HepG2 (cell line): ENCODE results near the gene HES1. TPM values are rescaled to one million over a fixed set of nuclear protein-coding genes. Genes with fewer than 3 reads are reported as not detected.

ENCODE experiments used
- ADNP ChIP-seq: sonication (generic); formaldehyde crosslinking; IDR thresholded peaks from 2 replicates; pipeline ENCODE4 v1.4.0; 2020; ENCODE audit warnings: missing genetic modification reagents
- ATF3 ChIP-seq: sonication (generic); formaldehyde crosslinking; IDR thresholded peaks from 2 replicates; pipeline ENCODE4 v1.4.0; 2020; ENCODE audit warnings: missing genetic modification reagents
- FOXJ3 ChIP-seq: sonication (generic); formaldehyde crosslinking; IDR thresholded peaks from 2 replicates; pipeline ENCODE4 v1.4.0; 2020; ENCODE audit warnings: missing genetic modification reagents, mild to moderate bottlenecking, borderline replicate concordance
- JUNB ChIP-seq: sonication (generic); formaldehyde crosslinking; IDR thresholded peaks from 2 replicates; pipeline ENCODE4 v1.8.0; 2022; ENCODE audit warnings: missing genetic modification reagents, mild to moderate bottlenecking, borderline replicate concordance
- NAIF1 ChIP-seq: sonication (generic); formaldehyde crosslinking; IDR thresholded peaks from 2 replicates; pipeline ENCODE4 v1.5.0; 2020; ENCODE audit warnings: mild to moderate bottlenecking, missing genetic modification reagents, borderline replicate concordance
- NFIC ChIP-seq: IDR thresholded peaks from 2 replicates; pipeline ENCODE4 v1.6.1; 2012; ENCODE audit warnings: mild to moderate bottlenecking, low read length, inconsistent platforms
- NONO ChIP-seq, 2 experiments: fragments of 450-650 bp in 1 of 2; sonication (generic) in 1 of 2; formaldehyde crosslinking in 1 of 2; IDR thresholded peaks in 1 of 2; conservative IDR thresholded peaks in 1 of 2; 2 replicates each; pipeline versions ENCODE4 v1.6.1 to v1.8.0; 2017 to 2022; ENCODE audit warnings: mild to moderate bottlenecking in 1 of 2, missing genetic modification reagents in 1 of 2, moderate library complexity in 1 of 2
- PLSCR1 ChIP-seq: sonication (generic); formaldehyde crosslinking; IDR thresholded peaks from 2 replicates; pipeline ENCODE4 v1.5.0; 2020; ENCODE audit warnings: missing genetic modification reagents, mild to moderate bottlenecking, borderline replicate concordance
- POLR2AphosphoS5 ChIP-seq: IDR thresholded peaks from 2 replicates; pipeline ENCODE4 v1.6.1; 2012; ENCODE audit warnings: low read depth, low read length
- POLR2G ChIP-seq: fragments of 200-400 bp; formaldehyde crosslinking; IDR thresholded peaks from 2 replicates; pipeline ENCODE4 v1.6.1; 2018; ENCODE audit warnings: mild to moderate bottlenecking, low read depth, low read length, moderate library complexity
- RCOR2 ChIP-seq: IDR thresholded peaks from 2 replicates; pipeline ENCODE4 v1.6.1; 2016; ENCODE audit warnings: missing biosample characterization, missing genetic modification reagents
- RORA ChIP-seq: sonication (generic); formaldehyde crosslinking; IDR thresholded peaks from 2 replicates; pipeline ENCODE4 v1.5.0; 2020; ENCODE audit warnings: mild to moderate bottlenecking, missing genetic modification reagents, moderate library complexity
- SMARCE1 ChIP-seq: fragments of 450-650 bp; IDR thresholded peaks from 2 replicates; pipeline ENCODE4 v1.6.1; 2017; ENCODE audit warnings: borderline replicate concordance
- SSRP1 ChIP-seq: IDR thresholded peaks from 2 replicates; pipeline ENCODE4 v1.6.1; 2016; ENCODE audit warnings: control low read depth
- TFDP2 ChIP-seq: sonication (generic); formaldehyde crosslinking; IDR thresholded peaks from 2 replicates; pipeline ENCODE4 v1.4.0; 2020; ENCODE audit warnings: missing genetic modification reagents
- ZBTB42 ChIP-seq: sonication (generic); formaldehyde crosslinking; IDR thresholded peaks from 2 replicates; pipeline ENCODE4 v1.5.0; 2020; ENCODE audit warnings: mild to moderate bottlenecking, missing genetic modification reagents
- ZNF207 ChIP-seq: fragments of 450-650 bp; IDR thresholded peaks from 2 replicates; pipeline ENCODE4 v1.6.1; 2016; ENCODE audit warnings: antibody characterized with exemption, borderline replicate concordance
- ZNF253 ChIP-seq: sonication (generic); formaldehyde crosslinking; IDR thresholded peaks from 2 replicates; pipeline ENCODE4 v1.8.0; 2022; ENCODE audit warnings: mild to moderate bottlenecking, missing genetic modification reagents, borderline replicate concordance
- ZNF274 ChIP-seq: sonication (generic); formaldehyde crosslinking; IDR thresholded peaks from 2 replicates; pipeline ENCODE4 v1.5.1; 2020; ENCODE audit warnings: mild to moderate bottlenecking, missing genetic modification reagents
- ZNF354B ChIP-seq: sonication (generic); formaldehyde crosslinking; IDR thresholded peaks from 2 replicates; pipeline ENCODE4 v1.8.0; 2022; ENCODE audit warnings: mild to moderate bottlenecking, missing genetic modification reagents
- ZNF644 ChIP-seq: IDR thresholded peaks from 2 replicates; pipeline ENCODE4 v1.6.1; 2016; ENCODE audit warnings: low read depth
- ZNF672 ChIP-seq: sonication (generic); formaldehyde crosslinking; IDR thresholded peaks from 2 replicates; pipeline ENCODE4 v1.8.1; 2022; ENCODE audit warnings: missing genetic modification reagents
- ZNF775 ChIP-seq: sonication (generic); formaldehyde crosslinking; IDR thresholded peaks from 2 replicates; pipeline ENCODE4 v1.4.0; 2020; ENCODE audit warnings: missing genetic modification reagents, mild to moderate bottlenecking, moderate library complexity, borderline replicate concordance
- polyA plus RNA-seq, 8 experiments: library from polyadenylated mRNA; depleted of rRNA in 3 of 8; stranded (reverse) in 7 of 8; unstranded in 1 of 8; fragments of >200 nt; fragmentation: Illumina TruSeq in 4 of 8; extraction: Trizol in 4 of 8; gene quantifications; 2 replicates each; pipeline versions ENCODE4 v1.2.1 to v1.2.3, GENCODE V29; 2011 to 2016; ENCODE audit warnings: low read depth in 4 of 8, missing spikeins in 1 of 8, mixed read lengths in 1 of 8; ENCODE audit not compliant: insufficient read depth in 1 of 8
- total RNA-seq, 5 experiments: library from RNA; depleted of rRNA; stranded (reverse); fragments of >200 nt; fragmentation: Illumina TruSeq; extraction: Trizol; gene quantifications; 2 replicates each; pipeline ENCODE4 v1.2.3, GENCODE V29; 2016; ENCODE audit warnings: low read depth in 1 of 5
- TF ChIP-seq, protein P1 (sequence below): sonication (generic); formaldehyde crosslinking; IDR thresholded peaks from 2 replicates; pipeline ENCODE4 v1.5.0; 2020; ENCODE audit warnings: mild to moderate bottlenecking, missing genetic modification reagents, moderate library complexity
- TF ChIP-seq, protein P2 (sequence below): sonication (generic); formaldehyde crosslinking; IDR thresholded peaks from 2 replicates; pipeline ENCODE4 v1.4.0; 2020; ENCODE audit warnings: missing genetic modification reagents

HES1 gene
- total and polyA plus RNA-seq, 2 of the 13 experiments (the other 11 are each of a cell fraction or from before 2014, with no cell fraction given), result 15.4 to 19.8 TPM

- TF ChIP-seq ZNF644 (CRISPR knock-in tag) (peak; percentile 86), POLR2G (peak; percentile 44), POLR2AphosphoS5 (peak; percentile 62), ZNF354B (CRISPR knock-in tag) (no peak), RORA (CRISPR knock-in tag) (no peak), ADNP (CRISPR knock-in tag) (no peak), NONO (IDR thresholded peaks at IDR 0.05) (no peak), NONO (CRISPR knock-in tag; conservative IDR thresholded peaks at IDR 0.05) (peak; percentile 84), ZBTB42 (CRISPR knock-in tag) (no peak), ATF3 (CRISPR knock-in tag) (0 out of 2 replicates have a peak, but pooled peaks have one; percentile 9), ZNF775 (CRISPR knock-in tag) (no peak; the same call in 1 of the 2 replicates), ZNF672 (CRISPR knock-in tag) (no peak), PLSCR1 (no peak), FOXJ3 (peak; percentile 20; the same call in 1 of the 2 replicates), NFIC (no peak), NAIF1 (no peak), SSRP1 (CRISPR knock-in tag) (no peak), SMARCE1 (no peak), RCOR2 (peak; percentile 73; the same call in 1 of the 2 replicates), ZNF207 (no peak), JUNB (CRISPR knock-in tag) (no peak), TFDP2 (no peak; the same call in 1 of the 2 replicates), ZNF274 (CRISPR knock-in tag) (no peak), ZNF253 (CRISPR knock-in tag) (no peak)
- TF ChIP-seq, protein P1, sequence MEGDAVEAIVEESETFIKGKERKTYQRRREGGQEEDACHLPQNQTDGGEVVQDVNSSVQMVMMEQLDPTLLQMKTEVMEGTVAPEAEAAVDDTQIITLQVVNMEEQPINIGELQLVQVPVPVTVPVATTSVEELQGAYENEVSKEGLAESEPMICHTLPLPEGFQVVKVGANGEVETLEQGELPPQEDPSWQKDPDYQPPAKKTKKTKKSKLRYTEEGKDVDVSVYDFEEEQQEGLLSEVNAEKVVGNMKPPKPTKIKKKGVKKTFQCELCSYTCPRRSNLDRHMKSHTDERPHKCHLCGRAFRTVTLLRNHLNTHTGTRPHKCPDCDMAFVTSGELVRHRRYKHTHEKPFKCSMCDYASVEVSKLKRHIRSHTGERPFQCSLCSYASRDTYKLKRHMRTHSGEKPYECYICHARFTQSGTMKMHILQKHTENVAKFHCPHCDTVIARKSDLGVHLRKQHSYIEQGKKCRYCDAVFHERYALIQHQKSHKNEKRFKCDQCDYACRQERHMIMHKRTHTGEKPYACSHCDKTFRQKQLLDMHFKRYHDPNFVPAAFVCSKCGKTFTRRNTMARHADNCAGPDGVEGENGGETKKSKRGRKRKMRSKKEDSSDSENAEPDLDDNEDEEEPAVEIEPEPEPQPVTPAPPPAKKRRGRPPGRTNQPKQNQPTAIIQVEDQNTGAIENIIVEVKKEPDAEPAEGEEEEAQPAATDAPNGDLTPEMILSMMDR (CRISPR knock-in tag), result peak; percentile 40
- TF ChIP-seq, protein P2, sequence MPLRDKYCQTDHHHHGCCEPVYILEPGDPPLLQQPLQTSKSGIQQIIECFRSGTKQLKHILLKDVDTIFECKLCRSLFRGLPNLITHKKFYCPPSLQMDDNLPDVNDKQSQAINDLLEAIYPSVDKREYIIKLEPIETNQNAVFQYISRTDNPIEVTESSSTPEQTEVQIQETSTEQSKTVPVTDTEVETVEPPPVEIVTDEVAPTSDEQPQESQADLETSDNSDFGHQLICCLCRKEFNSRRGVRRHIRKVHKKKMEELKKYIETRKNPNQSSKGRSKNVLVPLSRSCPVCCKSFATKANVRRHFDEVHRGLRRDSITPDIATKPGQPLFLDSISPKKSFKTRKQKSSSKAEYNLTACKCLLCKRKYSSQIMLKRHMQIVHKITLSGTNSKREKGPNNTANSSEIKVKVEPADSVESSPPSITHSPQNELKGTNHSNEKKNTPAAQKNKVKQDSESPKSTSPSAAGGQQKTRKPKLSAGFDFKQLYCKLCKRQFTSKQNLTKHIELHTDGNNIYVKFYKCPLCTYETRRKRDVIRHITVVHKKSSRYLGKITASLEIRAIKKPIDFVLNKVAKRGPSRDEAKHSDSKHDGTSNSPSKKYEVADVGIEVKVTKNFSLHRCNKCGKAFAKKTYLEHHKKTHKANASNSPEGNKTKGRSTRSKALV (CRISPR knock-in tag), result no peak
Observed at GRCh38 chr3:194101592-194102432, 34.1 kb upstream of the HES1 start (continued).
